SW 1271 (cell line): ENCODE results near the gene ALG9.

Experiments
- DNase-seq, 2 experiments: peaks; one replicate each; lab custom pipeline; 2025; lab: John Stamatoyannopoulos, UW

Gene ALG9

DNA sequence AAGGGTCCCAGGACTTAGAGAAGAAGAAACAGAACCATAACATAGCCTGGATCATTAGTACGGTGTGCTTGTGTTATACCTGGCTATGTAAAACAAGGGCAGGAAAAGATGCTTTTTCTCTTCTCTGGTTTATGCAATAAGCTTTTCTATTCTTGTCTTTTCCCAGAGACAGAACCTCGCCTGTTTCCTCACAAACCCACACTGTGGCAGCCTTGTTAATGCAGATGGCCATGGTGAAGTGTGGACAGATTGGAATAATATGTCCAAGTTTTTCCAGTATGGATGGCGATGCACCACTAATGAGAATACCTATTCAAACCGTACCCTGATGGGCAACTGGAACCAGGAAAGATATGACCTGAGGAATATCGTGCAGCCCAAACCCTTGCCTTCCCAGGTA is 10.8 kb upstream of the ALG9 start:
- no peak for DNase-seq

DNA sequence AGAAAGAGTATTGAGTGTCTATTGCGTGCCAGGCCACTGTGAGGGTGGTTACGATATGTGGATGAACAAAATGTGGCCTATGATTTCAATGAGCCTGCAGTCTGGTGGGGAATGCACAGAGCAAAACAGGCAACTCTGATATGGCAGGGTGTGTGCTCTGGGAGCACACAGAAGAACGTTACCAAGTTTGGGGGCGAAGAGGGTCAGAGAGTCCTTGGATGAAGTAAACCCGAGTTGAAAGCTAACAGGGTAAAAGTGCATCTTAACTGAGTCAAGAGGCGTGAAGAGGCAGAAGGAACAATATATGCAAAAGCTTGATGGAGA is 8.2 kb upstream of the ALG9 start:
- DNase-seq, result no peak

DNA sequence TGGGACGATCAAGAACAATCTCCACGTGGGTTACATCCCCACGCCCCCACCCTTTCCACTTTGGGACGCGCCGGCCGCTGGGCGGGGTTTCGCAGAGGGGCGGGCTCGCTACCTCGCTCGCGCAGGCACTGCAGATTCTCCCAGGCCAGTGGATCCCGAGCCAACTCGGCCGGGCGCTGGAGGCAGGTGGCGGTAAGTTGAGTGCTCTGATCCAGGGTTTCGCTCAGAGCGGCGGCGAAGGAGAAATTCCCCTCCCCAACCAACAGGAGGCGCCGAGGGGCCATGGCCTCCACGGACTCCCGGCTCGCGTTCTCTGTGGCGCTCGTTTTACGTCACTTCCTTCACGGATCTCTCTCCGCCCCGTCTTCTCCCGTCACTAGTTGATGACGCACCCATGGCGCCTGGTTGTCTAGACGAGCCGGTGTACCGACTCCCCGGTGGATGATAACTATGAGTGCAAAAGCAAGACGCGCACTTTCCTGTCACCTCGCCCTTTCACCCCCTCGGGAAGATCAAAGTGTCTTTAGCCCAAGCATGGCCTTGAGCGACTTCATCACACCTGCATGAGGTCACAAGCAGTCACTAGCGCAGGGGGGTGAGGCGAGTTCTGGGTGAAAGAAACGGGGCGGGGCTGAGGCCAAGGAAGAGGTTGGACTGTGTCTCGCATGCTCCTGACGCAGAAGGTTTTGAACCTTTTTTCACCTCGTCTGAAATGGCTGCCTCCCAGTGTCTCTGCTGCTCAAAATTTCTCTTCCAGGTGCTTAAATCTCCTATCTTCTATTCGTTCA is 7.7 kb upstream of the ALG9 start, which contains the start of the genes CFAP68 and FDXACB1:
Gene CFAP68 (plus strand): TSS at position 693 of the 788 bp plus-strand sequence. CDS start 20 bp downstream, at position 713.
Gene FDXACB1 (minus strand): TSS at position 317 of the 788 bp plus-strand sequence. CDS start 33 bp downstream, at position 284.
- DNase-seq, result peak; percentile 100

DNA sequence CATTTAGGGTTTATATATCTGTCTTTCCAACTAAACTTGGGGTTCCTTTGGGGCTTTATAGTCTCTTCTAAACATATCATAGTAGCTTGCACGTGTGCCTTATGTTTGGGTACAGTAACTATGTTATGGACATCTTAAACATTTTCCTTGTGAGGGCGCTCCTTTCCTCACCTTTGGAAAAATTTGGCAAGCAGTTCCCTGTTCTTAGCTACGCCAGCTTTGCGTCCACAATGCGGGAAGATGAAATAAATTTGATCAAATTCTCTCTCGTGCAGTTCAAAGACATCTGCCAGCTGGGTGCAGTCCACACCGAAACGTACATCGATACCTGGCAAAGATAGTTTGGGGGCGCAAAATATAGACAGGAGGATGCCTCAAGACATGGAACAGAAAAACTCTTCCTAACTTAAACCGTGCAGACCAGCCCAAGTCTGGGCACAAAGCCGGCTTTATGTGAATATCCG is 7.0 kb upstream of the ALG9 start:
- peak in 1 of 2 experiments; percentile 64 for DNase-seq

DNA sequence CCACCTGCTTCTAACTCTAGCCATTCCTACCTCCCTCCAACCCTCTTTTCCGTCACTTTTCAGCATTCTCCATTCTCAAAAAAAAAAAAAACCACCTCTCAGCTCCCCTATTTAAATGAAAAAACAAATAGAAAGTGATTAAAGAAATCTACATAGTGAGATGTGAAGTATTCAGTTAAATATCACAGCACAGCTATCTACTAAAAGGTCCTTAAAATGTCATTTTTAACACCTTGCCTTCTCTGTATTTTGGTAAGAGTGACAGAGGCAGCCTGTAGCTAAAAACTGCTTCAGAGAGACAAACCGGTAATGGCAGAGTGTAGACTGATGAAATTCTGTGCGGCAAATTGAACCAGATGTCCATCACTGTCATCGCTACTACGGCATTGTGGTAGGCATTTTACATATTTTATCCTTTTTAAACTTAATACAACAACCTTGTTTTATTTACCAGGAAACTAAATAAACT is 346 bp upstream of the ALG9 start:
- no peak for DNase-seq

DNA sequence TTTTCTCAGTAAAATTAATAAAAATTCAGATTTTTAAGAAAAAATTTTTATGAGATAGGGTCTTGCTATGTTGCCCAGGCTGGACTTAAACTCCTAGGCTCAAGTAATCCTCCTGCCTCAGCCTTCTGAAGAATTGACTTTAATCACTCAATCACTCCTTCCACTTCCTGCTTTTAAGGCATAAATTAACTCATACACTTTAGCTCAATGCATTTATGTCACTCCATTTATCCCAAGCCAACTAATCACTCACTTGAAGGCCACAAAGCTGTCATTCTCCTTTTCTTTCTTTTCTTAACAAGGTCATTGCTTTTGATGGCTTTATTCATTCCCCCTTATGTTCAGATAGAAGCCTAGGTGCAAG is 877 bp downstream of the ALG9 start:
- DNase-seq, result no peak

DNA sequence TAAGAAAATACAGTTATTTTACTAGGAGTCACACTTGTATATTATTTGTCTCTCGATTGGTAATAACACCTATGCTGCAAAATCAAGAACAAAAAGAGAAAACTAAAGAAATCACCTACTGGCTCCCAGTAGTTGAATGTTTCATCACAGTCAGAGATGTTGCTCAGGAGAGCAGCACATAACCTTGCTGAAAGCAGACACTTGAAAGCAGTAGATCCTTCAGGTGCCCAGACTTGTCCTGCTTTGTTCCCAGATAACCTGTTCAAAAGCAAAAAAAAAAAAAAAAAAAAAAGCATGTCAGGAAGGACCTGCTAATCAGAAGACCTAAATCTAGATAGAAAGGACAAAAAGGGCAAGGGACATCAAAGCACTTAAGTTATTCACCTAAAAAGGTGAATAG is 1.3 kb downstream of the ALG9 start:
- DNase-seq, result no peak

DNA sequence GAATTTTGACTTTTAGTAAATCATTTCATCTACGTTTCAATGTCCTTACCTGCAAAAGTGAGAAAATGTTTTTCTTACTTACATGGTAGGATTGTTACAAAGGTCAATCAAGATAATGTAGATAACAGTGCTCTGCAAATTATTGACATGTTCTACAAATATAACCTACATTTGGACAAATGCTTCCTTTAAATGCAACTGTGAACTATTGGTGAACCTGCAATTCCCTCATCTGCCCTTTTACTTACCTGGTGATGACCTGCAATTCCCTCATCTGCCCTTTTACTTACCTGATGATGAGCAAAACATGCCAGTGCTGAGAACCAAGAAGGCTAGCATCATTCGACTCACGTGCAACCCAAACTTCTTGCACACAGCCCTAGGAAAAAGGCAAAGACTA is 11.1 kb downstream of the ALG9 start:
- no peak for DNase-seq

DNA sequence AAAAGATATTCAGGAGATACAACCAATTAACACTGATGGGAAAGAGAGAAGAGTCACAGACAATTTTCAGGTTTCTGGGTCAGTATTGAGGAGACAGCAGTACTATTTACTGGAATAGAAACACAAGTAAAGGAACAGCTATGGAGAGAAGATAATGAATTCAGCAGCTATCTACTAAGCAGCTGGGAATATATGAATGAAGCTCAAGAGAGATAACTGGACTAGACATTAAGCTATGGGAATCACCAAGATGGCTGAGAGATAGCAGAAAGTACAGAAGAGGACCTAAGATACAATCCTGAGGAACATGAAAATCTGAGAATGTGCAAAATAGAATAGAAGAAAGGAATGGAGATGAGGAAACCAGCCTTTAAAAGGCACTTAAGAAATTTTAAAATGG is 15.9 kb downstream of the ALG9 start:
- DNase-seq, result no peak

DNA sequence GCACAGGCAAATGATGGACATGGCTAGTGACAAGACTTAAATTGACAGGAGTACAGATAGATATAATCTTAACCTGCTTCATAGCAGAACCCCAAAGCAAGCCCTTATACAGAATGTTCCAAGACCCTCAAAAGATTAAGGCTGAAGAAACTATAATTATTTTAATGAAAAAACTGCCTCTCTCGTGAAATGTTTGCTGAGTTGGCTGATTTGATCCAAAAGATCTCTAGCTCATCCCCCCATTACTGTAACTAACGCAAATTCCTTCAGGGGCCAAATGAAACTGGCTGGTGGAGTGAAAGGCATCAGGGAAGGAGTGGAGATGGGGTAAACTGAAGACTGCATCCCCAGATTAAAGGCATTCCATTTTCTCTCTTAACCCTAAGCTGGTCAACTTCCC is 19.3 kb downstream of the ALG9 start:
- no peak for DNase-seq

DNA sequence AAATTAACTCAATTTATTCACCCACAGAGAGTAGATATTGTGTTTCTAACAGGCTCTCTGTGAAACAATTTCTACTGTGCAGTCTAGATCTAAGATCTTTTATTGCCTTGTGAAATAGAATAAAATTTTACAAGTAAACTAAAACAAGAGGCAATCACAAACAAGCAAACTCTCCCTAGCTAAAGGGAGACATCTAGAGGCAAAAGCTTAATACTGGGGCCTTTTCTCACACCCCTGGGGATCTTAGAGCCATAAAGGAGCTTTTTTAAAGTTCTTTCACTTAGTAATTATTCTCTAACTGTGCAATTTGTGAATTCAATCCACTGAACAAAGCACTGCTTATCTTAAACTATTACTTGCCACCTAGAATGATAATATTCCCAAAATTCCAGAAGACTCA is 19.7 kb downstream of the ALG9 start:
- peak in 1 of 2 experiments; percentile 61 for DNase-seq

DNA sequence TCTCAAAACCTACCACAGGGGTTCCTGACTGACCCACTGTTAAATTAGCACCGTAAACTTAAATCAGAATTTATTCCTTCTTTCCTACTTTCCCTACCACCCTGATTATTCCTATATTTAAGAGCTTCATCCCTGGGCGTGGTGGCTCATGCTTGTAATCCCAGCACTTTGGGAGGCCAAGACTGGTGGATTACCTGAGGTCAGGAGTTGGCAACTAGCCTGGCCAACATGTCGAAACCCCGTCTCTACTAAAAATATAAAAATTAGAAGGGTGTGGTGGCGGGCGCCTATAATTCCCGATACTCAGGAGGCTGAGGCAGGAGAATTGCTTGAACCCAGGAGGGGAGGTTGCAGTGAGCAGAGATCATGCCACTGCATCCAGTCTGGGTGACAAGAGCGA is 20.3 kb downstream of the ALG9 start:
- DNase-seq, result no peak

DNA sequence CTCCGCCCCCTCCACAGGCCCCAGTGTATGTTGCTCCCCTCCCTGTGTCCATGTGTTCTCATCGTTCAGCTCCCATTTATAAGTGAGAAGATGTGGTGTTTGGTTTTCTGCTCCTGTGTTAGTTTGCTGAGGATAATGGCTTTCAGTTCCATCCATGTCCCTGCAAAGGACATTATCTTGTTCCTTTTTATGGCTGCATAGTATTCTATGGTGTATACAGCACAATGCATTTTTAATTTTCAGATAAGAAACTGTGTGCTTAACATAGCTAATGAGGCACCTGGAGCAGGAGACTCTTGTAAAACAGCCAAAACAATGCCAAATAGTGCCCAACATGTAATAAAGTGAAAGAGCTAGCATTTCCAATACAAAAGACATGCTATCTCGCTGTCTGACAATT is 21.8 kb downstream of the ALG9 start:
- DNase-seq, result no peak

DNA sequence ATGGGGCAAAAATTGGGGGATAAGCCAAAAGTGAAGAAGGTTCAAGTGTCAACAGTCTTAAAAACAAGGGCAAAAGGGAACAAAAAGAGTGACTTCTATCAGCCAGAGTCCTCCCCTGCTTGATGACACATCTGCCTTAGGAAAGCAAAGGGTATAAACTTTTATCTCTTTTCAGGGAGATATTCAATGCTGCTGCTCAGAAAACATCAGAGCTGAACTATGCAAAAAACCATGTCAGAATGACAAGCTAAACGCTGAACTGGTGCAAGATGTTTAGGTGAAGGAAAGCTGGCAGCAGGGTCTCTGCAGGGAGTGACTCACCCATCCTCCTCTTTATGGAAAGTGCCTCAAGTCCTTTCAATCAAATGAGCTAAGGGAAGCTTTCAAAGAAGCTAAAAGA is 24.7 kb downstream of the ALG9 start:
- no peak for DNase-seq

DNA sequence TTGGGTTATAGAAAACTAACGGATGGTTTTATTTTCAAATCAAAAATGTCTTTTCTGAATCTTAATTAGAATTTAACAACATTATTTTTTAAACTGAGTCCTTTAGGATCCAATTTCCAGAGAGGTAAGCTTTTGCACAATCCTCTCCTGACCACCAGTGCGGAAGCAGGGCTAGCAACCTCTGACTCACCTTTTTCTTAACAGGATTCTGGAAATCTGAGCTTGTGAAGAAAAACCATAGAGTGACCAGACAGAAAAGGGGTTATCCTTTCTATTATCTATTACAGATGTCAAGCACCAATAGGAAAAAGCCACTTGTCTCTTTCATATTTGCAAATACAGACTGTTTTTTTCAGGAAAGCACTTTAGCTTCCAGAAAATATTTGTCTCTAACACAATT is 25.3 kb downstream of the ALG9 start:
- DNase-seq, result no peak

DNA sequence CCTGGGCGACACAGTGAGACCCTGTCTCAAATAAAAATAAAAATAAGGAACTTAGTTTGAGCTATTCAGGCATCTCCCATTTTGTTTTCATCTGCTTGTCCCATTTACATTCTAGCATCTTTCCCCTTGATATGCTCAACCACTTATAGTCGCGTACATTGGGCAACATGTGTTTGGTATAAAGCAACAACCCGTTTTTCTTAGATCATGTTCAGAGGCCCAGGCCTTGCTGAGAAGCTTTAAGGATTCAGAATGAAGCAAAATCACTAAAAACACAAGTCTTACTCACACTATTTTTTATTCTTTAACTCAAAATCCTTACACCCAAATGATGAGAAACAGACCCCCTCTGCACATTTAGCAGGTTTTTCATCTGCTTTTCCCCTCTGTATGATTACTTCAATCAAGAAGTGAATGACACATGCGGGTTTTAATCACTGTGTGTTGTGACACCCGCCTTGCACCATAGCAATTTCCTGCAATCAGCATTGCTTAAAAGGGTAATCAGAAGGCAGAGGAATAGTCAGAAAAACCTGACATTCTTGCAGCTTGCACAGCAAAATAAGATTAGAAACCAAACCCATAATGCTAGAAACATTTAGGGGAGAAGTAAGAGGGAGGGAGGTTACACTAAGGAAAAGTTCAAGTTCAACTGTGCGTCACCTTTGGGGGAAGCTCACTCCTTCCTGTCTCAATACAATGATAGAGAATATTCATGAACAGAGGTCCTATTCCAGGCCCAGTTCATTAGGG is 25.9 kb downstream of the ALG9 start:
- DNase-seq, result no peak

DNA sequence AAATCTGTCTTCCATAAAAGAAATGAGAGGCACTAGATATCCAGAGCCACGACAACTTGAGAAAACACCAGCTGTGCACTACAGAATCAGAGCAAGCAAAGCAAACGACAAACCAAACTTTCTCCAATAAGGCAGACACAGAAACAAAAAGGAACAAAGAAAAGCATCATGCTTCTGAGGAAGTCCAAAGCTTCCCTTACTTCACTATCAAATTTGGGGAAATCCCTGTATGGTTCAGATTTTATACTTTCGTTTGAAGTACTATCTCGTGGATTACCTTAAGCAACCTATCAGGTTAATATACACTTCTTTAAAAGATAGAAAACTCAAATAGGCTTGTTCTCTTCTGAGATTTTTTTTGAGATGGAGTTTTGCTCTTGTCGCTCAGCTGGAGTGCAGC is 27.7 kb downstream of the ALG9 start:
- no peak for DNase-seq

DNA sequence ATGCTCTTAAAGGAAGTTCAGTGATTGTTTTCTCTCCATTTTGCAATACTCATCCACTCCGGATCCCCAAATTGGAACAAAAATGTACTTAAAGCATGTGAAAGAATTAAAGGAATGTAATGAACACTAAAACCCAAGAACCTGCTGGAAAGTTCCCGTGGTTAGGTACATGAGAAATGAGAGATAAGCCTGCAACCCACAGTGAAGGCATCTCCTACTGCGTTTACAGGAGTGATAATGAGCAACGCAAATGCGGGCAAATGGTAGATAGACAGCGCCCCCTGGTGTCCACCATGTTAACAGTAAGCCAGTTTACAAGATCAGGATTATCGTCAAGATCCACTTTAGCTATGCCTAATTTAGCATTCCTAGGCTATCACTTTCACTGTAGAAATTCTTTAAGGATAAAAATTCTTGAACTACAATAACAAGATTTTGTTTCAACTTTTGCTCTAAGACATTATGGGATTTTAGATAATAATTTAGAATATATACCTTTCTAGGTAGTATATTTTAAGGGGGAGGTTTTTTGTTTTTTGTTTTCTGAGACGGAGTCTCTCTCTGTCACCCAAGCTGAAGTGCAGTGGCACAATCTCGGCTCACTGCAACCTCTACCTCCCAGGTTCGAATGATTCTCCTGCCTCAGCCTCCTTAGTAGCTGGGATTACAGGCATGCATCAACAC is 29.9 kb downstream of the ALG9 start:
- DNase-seq, result peak; percentile 51 to 91

DNA sequence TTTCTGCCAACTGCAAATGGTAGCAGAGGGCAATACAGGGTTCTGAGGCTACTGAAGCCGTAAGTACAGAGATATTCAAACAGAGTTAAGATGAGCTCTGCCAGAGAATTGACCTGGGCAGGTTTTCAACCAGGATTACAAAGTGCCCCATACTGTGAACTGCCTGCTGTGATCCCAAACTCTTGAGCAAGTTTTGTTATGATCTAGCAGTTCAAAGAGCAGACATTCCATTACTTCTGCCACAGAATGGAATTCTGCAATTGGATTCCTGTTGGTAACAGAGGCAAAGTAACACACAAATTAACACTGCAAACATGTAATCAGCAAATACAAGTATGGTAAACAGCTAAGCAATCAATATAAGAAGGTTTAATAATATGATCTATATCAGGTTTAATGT is 31.2 kb downstream of the ALG9 start:
- no peak for DNase-seq

DNA sequence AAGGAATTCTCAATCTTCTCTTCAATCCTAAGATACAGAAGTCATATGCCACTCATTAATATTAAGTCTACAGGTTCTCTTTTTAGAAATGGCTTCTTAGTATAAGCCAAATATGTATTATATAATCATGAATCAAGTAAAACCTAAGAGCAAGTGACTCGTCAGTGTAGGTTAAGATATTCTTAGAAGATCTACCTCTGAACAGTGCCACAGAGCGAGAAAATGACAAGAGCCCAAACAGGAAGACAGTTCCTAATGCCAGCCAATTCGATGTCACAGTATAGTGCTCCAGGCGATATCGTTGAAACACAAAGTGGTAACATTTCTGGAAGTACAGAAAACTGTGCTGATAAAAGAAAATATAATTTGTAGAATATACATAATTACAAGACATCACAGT is 33.3 kb downstream of the ALG9 start:
- no peak for DNase-seq

DNA sequence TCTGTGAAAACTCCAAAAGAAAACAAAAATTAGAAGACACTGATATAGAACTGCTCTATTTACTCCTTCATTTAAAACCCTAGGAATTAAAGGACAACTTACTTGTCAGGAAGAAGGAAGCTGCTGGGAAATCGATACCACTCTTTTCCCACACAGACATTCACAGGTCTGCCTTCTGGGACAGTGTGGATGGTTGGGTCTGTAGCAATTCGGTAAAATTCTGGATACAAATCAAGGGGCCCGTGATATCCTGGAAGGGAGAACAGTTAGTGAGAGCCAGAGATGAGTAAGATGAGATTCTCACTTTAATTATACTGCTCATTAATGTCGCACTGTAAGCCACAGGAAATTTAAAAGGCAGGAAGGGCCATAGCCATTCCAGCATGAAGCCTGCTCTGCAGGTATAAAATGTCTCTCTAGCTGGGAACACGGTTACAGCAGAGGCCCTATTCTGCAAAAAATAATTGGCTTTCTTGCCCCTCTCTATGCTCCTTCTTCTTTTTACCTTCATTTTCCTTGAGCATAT is 34.0 kb downstream of the ALG9 start:
- DNase-seq, result no peak

DNA sequence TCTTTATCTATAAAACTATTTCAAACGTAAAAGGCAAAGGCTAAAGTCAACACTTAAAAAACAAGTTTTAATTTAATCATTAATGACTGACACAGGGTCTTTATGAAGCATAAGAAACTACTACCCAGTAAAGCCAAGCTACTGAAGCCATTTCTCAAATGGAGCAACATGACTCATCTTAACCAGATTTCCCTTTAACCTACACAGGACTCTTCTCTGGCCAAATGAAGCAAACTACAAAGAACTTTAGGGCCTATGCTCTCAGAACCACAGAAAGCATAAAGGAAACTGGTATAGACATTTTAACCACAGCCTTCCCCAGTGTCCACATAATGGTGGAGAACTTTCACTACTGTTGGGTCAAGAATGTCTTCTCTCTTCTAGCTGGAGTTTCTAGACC is 34.7 kb downstream of the ALG9 start:
- no peak for DNase-seq

DNA sequence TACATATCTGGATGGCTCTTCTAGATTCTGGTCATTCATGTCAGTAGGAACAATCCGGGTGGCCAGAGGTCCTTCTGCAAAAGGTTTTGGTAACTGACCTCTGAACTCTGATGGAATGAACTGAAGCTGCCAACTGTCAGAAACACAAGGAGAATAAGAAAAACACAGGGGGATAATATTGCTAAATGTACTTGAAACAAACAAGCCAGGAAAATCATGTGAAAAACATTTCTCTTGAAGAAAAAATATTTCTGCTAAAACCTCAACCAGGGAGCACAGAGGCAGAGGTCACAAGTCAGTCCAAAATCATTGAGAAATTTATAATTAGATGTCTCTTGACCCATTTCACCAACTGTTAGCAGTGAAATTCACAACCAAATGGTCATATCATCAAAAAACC is 35.2 kb downstream of the ALG9 start:
- DNase-seq, result no peak
